ENCODE results near the gene OVAAL. TPM values are rescaled to one million over a fixed set of nuclear protein-coding genes. Genes with fewer than 3 reads are reported as not detected.

Gene OVAAL
- total and polyA plus RNA-seq, 10 of the 15 experiments (the other 5 are each of a cell fraction or from before 2014, with no cell fraction given), result 0.04 to 0.33 (median 0.06) TPM; not detected in 7

- no peaks in the 10 kb centered on the region for H3K4me1 ChIP-seq (ENCODE audit: control insufficient read depth, insufficient read depth, low read length)
- SMC1A ChIA-PET (ENCODE audit: uncharacterized antibody, unreplicated experiment), result interaction anchor here (1.0 to 1.5 kb wide), 6 partner anchors 8 to 62 kb away, joined by 3 to 6 read pairs (median 4); no protein-coding TSS in a partner anchor
- H3K4me2 ChIP-seq (ENCODE audit: control insufficient read depth, insufficient read depth), result no peak overlapping the region
- ATAC-seq (no peak), DNase-seq (ENCODE audit: low read depth, low spot score) (no peak), FAIRE-seq (no peak)
- H3K27ac ChIP-seq (ENCODE audit: control insufficient read depth, insufficient read depth), result no peak overlapping the region
- no peak for TF ChIP-seq ZNF622 (IDR thresholded peaks at IDR 0.05)
- no peak for TF ChIP-seq HDAC6 (IDR thresholded peaks at IDR 0.05; ENCODE audit: unreplicated experiment)
- TF ChIP-seq CBX3 (IDR thresholded peaks at IDR 0.05; ENCODE audit: borderline replicate concordance, low read depth), result no peak
- TF ChIP-seq SPI1 (IDR thresholded peaks at IDR 0.05; ENCODE audit: borderline replicate concordance, insufficient read depth, low read depth, low read length), result no peak
- no peak for TF ChIP-seq ELK1 (IDR thresholded peaks at IDR 0.05; ENCODE audit: low read depth, low read length)
- RAD21 ChIA-PET (ENCODE audit: unreplicated experiment), result interaction anchor here (1.5 kb wide), 1 partner anchor 95 kb away, joined by 3 read pairs; no protein-coding TSS in a partner anchor
- no peak overlapping the region for H3K4me3 ChIP-seq
- no peaks in the 10 kb centered on the region for H3K36me3 ChIP-seq (ENCODE audit: control insufficient read depth in 2 of 2, insufficient read depth in 2 of 2, low read length in 1 of 2)
- intact Hi-C loops (cut with micrococcal nuclease; ENCODE audit: unreplicated experiment) (no loop called here), in situ Hi-C loops (cut with MboI) (no loop called here)
- no peak overlapping the region for H3K9ac ChIP-seq (ENCODE audit: control insufficient read depth, insufficient read depth, low read length)
- H3K79me2 ChIP-seq (ENCODE audit: control insufficient read depth, insufficient read depth, low read length), result no peaks in the 10 kb centered on the region
- BruUV-seq (replicated peaks), result no TSS peak
- H3K27me3 ChIP-seq (replicated peaks in 1 of 2; ENCODE audit: control insufficient read depth in 2 of 2, insufficient read depth in 2 of 2, low read length in 1 of 2), result no peaks in the 10 kb centered on the region
- H2AFZ ChIP-seq (ENCODE audit: control insufficient read depth, low read depth, low read length), result no peak overlapping the region
- WGBS (ENCODE audit: insufficient coverage, insufficient replicate concordance, low lambda C conversion rate, missing lambda C conversion rate), result 44% methylated on average over 3 of the region's 3 CpGs
- H4K20me1 ChIP-seq (ENCODE audit: control insufficient read depth, insufficient read depth), result no peaks in the 10 kb centered on the region
- no peaks in the 10 kb centered on the region for H3K9me3 ChIP-seq (replicated peaks; ENCODE audit: control insufficient read depth, insufficient read depth, low read length)
- POLR2A ChIA-PET, result interaction anchor here (0.6 to 1.6 kb wide), 2 partner anchors 11 to 348 kb away, joined by 3 to 4 read pairs; no protein-coding TSS in a partner anchor
- CTCF ChIA-PET, result interaction anchor here (0.6 to 1.6 kb wide), 5 partner anchors 14 to 252 kb away, joined by 3 to 4 read pairs (median 3); no protein-coding TSS in a partner anchor
These were observed 51.8 kb downstream of the OVAAL start for GRCh38 chr1:180610556-180611015.
